Testis (tissue), 2 donors: ENCODE results near the gene LAMA3.

Experiments
- POLR2A ChIP-seq: fragments of 450-650 bp; IDR thresholded peaks from one replicate; pipeline ENCODE4 v1.6.1; 2017; ENCODE audit warnings: antibody characterized with exemption, mild to moderate bottlenecking, moderate library complexity
- TF ChIP-seq, protein P1 (sequence below), 3 experiments: fragments of 450-650 bp in 2 of 3; fragments of 200-600 bp in 1 of 3; sonication (generic) in 1 of 3; IDR thresholded peaks; one replicate each; pipeline ENCODE4 v1.5.1; 2016 to 2019; ENCODE audit warnings: antibody characterized with exemption in 3 of 3, mild to moderate bottlenecking in 2 of 3, moderate library complexity in 1 of 3

DNA sequence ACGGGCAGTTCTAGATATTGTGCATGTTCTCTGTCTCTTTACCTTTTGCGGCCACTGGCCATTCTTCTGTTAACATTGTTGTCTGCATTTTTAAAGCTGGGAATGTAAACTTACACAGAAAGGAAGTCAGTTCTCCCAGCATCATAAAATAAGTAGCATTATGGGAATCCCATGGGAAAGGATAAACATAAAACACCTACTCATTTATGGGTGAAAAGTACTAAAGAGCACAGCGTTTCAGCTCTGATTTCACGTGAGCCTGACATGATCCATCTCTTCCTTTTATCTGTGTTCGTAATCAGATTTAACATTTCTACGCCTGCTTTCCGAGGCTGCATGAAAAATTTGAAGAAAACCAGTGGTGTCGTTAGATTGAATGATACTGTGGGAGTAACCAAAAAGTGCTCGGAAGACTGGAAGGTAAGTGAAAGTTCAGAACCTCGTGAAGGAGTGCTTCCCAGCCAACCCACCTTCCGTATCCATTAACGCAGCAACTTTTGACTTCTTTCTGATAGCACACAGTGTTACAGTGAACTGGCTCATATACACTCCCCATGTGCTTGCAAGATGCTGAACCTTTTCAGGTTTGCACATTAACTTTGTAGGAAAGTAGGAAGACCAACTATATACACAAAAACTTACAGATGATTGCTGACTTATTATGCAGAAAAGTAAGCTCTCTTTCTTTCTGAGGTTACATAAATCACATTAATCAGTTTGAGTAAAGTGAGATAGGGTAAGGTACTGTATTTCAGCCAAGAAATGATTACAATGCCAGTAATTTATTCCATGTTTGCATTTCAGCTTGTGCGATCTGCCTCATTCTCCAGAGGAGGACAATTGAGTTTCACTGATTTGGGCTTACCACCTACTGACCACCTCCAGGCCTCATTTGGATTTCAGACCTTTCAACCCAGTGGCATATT lies 238.8 kb downstream of the LAMA3 start:
- TF ChIP-seq, protein P1, sequence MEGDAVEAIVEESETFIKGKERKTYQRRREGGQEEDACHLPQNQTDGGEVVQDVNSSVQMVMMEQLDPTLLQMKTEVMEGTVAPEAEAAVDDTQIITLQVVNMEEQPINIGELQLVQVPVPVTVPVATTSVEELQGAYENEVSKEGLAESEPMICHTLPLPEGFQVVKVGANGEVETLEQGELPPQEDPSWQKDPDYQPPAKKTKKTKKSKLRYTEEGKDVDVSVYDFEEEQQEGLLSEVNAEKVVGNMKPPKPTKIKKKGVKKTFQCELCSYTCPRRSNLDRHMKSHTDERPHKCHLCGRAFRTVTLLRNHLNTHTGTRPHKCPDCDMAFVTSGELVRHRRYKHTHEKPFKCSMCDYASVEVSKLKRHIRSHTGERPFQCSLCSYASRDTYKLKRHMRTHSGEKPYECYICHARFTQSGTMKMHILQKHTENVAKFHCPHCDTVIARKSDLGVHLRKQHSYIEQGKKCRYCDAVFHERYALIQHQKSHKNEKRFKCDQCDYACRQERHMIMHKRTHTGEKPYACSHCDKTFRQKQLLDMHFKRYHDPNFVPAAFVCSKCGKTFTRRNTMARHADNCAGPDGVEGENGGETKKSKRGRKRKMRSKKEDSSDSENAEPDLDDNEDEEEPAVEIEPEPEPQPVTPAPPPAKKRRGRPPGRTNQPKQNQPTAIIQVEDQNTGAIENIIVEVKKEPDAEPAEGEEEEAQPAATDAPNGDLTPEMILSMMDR (IDR thresholded peaks at IDR 0.05), result no peak
- no peak for TF ChIP-seq POLR2A
